Measurements from ENCODE around the gene TOX2. TPM values are rescaled to one million over a fixed set of nuclear protein-coding genes. Genes with fewer than 3 reads are reported as not detected.

Gene TOX2
- total and polyA plus RNA-seq, 2 of the 8 experiments (the other 6 are each of a cell fraction or from before 2014, with no cell fraction given): 1.8 to 3.4 TPM

DNA sequence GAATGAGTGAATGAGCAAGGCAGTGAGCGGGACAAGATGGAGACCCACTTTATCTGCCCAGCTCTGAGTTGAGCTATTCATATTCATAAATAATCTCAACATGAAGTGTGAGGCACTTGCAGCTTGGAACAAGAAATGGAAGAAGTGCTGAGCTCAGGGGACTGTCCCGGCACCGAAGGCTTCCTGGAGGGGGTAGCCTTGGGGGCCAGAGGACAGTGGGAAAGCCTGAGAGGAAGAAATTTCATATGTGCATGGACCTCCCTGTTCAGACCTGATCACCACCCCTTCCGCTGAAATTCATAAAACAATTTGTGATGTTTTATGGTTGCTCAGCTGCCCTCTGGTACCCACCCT is 103.2 kb downstream of the TOX2 start (continued):
- TF ChIP-seq CREB1 (IDR thresholded peaks at IDR 0.05) (no peak), CHD1 (IDR thresholded peaks at IDR 0.05; ENCODE audit: low read depth, low read length) (no peak), SP1 (IDR thresholded peaks at IDR 0.05; ENCODE audit: low read depth, low read length) (no peak)

Data from H1 (cell line).